Nephron (organoid): Measurements from ENCODE around the gene PRR18.

ENCODE experiments used
- H3K27ac Mint-ChIP-seq, 3 experiments: 2 replicates each; pipeline ENCODE4 v1.8.0; 2020; ENCODE audit warnings: mixed read lengths in 3 of 3, mild to moderate bottlenecking in 2 of 3, moderate library complexity in 1 of 3
- H3K27me3 Mint-ChIP-seq: 2 replicates; pipeline ENCODE4 v1.8.0; 2021; ENCODE audit warnings: low read depth, mild to moderate bottlenecking, moderate library complexity, mixed read lengths
- H3K36me3 Mint-ChIP-seq: 2 replicates; pipeline ENCODE4 v1.8.0; 2020; ENCODE audit warnings: low read depth, mixed read lengths
- H3K4me1 Mint-ChIP-seq: 2 replicates; pipeline ENCODE4 v1.8.0; 2020; ENCODE audit warnings: mixed read lengths
- H3K4me3 Mint-ChIP-seq, 3 experiments: 2 replicates each; pipeline ENCODE4 v1.8.0; 2020; ENCODE audit warnings: mild to moderate bottlenecking in 3 of 3, mixed read lengths in 3 of 3, moderate library complexity in 2 of 3
- H3K9me3 Mint-ChIP-seq: 2 replicates; pipeline ENCODE4 v1.8.0; 2020; ENCODE audit warnings: mixed read lengths
- TF ChIP-seq, protein P1 (sequence below), 3 experiments: fragments of 200-600 bp; sonication (generic); IDR thresholded peaks; one replicate each; pipeline ENCODE4 v1.5.0; 2021; ENCODE audit warnings: antibody characterized with exemption in 3 of 3; ENCODE audit not compliant: unreplicated experiment in 3 of 3

The PRR18 gene

GRCh38 chr6:166317261-166318212 is 9.3 kb upstream of the PRR18 start:
- H3K9me3 Mint-ChIP-seq, result no peaks in the 10 kb centered on the region
- TF ChIP-seq, protein P1, sequence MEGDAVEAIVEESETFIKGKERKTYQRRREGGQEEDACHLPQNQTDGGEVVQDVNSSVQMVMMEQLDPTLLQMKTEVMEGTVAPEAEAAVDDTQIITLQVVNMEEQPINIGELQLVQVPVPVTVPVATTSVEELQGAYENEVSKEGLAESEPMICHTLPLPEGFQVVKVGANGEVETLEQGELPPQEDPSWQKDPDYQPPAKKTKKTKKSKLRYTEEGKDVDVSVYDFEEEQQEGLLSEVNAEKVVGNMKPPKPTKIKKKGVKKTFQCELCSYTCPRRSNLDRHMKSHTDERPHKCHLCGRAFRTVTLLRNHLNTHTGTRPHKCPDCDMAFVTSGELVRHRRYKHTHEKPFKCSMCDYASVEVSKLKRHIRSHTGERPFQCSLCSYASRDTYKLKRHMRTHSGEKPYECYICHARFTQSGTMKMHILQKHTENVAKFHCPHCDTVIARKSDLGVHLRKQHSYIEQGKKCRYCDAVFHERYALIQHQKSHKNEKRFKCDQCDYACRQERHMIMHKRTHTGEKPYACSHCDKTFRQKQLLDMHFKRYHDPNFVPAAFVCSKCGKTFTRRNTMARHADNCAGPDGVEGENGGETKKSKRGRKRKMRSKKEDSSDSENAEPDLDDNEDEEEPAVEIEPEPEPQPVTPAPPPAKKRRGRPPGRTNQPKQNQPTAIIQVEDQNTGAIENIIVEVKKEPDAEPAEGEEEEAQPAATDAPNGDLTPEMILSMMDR (IDR thresholded peaks at IDR 0.05; ENCODE audit: unreplicated experiment in 3 of 3), result no peak
- peak overlapping the region; percentile 62 to 88 (median 81) for H3K27ac Mint-ChIP-seq
- peaks cover 4% of the 10 kb centered on the region for H3K36me3 Mint-ChIP-seq
- peaks cover 33% of the 10 kb centered on the region for H3K4me1 Mint-ChIP-seq
- peaks cover 3% of the 10 kb centered on the region for H3K27me3 Mint-ChIP-seq
- H3K4me3 Mint-ChIP-seq, result no peak overlapping the region

- no peak overlapping the region for H3K4me3 Mint-ChIP-seq
- TF ChIP-seq, protein P1 (IDR thresholded peaks at IDR 0.05; ENCODE audit: unreplicated experiment in 3 of 3), result no peak
- no peaks in the 10 kb centered on the region for H3K36me3 Mint-ChIP-seq
- peaks cover 12% of the 10 kb centered on the region for H3K27me3 Mint-ChIP-seq
- H3K4me1 Mint-ChIP-seq, result peaks cover 33% of the 10 kb centered on the region
- no peaks in the 10 kb centered on the region for H3K9me3 Mint-ChIP-seq
- no peak overlapping the region for H3K27ac Mint-ChIP-seq
These were observed 7.2 kb upstream of the PRR18 start for GRCh38 chr6:166315436-166315835.

- peaks cover 32% of the 10 kb centered on the region for H3K4me1 Mint-ChIP-seq
- no peak overlapping the region for H3K27ac Mint-ChIP-seq
- H3K9me3 Mint-ChIP-seq, result no peaks in the 10 kb centered on the region
- no peak overlapping the region for H3K4me3 Mint-ChIP-seq
- peaks cover 22% of the 10 kb centered on the region for H3K27me3 Mint-ChIP-seq
- no peaks in the 10 kb centered on the region for H3K36me3 Mint-ChIP-seq
- TF ChIP-seq, protein P1 (IDR thresholded peaks at IDR 0.05; ENCODE audit: unreplicated experiment in 3 of 3), result no peak
These were observed 6.3 kb upstream of the PRR18 start for GRCh38 chr6:166314454-166314853.

GRCh38 chr6:166313255-166314070 is 5.3 kb upstream of the PRR18 start:
- Mint-ChIP-seq H3K9me3 (no peaks in the 10 kb centered on the region), H3K27me3 (peaks cover 32% of the 10 kb centered on the region), H3K4me1 (peaks cover 22% of the 10 kb centered on the region), H3K27ac (no peak overlapping the region), H3K36me3 (no peaks in the 10 kb centered on the region), H3K4me3 (no peak overlapping the region)
- TF ChIP-seq, protein P1 (IDR thresholded peaks at IDR 0.05; ENCODE audit: unreplicated experiment in 3 of 3), result peak; percentile 53 to 61 (median 59)

- H3K36me3 Mint-ChIP-seq, result no peaks in the 10 kb centered on the region
- H3K4me3 Mint-ChIP-seq, result no peak overlapping the region
- TF ChIP-seq, protein P1 (IDR thresholded peaks at IDR 0.05; ENCODE audit: unreplicated experiment in 3 of 3), result no peak
- H3K9me3 Mint-ChIP-seq, result no peaks in the 10 kb centered on the region
- H3K27ac Mint-ChIP-seq, result no peak overlapping the region
- H3K4me1 Mint-ChIP-seq, result peaks cover 15% of the 10 kb centered on the region
- H3K27me3 Mint-ChIP-seq, result peaks cover 33% of the 10 kb centered on the region
These were observed 4.6 kb upstream of the PRR18 start for GRCh38 chr6:166312832-166313231.
